Trophoblast cell (in vitro differentiated cells and primary cell): ENCODE data around the gene TBL1X.
A peak's percentile ranks its signal among the peaks of the same experiment; 100 is the strongest.

Source experiments
- DNase-seq, 2 donors: peaks; one replicate each; pipeline ENCODE4 v3.0.0-alpha.2; 2016
- H2AFZ ChIP-seq: 2 replicates; pipeline ENCODE4 v1.6.1; 2013; ENCODE audit warnings: low read length, moderate library complexity, mild to moderate bottlenecking; ENCODE audit not compliant: insufficient read depth, poor library complexity
- H2AK5ac ChIP-seq: 2 replicates; pipeline ENCODE4 v1.6.1; 2013; ENCODE audit warnings: mild to moderate bottlenecking, low read length
- H2BK120ac ChIP-seq: 2 replicates; pipeline ENCODE4 v1.6.1; 2013; ENCODE audit warnings: low read length, mild to moderate bottlenecking, moderate library complexity; ENCODE audit not compliant: insufficient read depth, poor library complexity
- H2BK12ac ChIP-seq: 2 replicates; pipeline ENCODE4 v1.6.1; 2013; ENCODE audit warnings: mild to moderate bottlenecking, low read length, moderate library complexity
- H2BK5ac ChIP-seq: 2 replicates; pipeline ENCODE4 v1.6.1; 2013; ENCODE audit warnings: low read length, low read depth, moderate library complexity, mild to moderate bottlenecking; ENCODE audit not compliant: poor library complexity
- H3K14ac ChIP-seq: 2 replicates; pipeline ENCODE4 v1.6.1; 2013; ENCODE audit warnings: mild to moderate bottlenecking, low read length
- H3K18ac ChIP-seq: 2 replicates; pipeline ENCODE4 v1.6.1; 2013; ENCODE audit warnings: mild to moderate bottlenecking, low read length
- H3K23ac ChIP-seq: 2 replicates; pipeline ENCODE4 v1.6.1; 2013; ENCODE audit warnings: low read length
- H3K27ac ChIP-seq: 2 replicates; pipeline ENCODE4 v1.5.1; 2013; ENCODE audit warnings: low read depth, mild to moderate bottlenecking, inconsistent platforms, low read length, moderate library complexity
- H3K27me3 ChIP-seq: 2 replicates; pipeline ENCODE4 v1.6.1; 2013; ENCODE audit warnings: inconsistent platforms, mild to moderate bottlenecking, low read length, moderate library complexity; ENCODE audit not compliant: insufficient read depth
- H3K36me3 ChIP-seq, 2 experiments: 1 replicate in 1 of 2; 2 replicates in 1 of 2; pipeline ENCODE4 v1.6.1; 2013; ENCODE audit warnings: low read length in 2 of 2, mild to moderate bottlenecking in 2 of 2, moderate library complexity in 1 of 2; ENCODE audit not compliant: insufficient read depth in 2 of 2, control insufficient read depth in 1 of 2
- H3K4ac ChIP-seq: 2 replicates; pipeline ENCODE4 v1.6.1; 2013; ENCODE audit warnings: low read depth, mild to moderate bottlenecking, low read length, moderate library complexity
- H3K4me1 ChIP-seq, 2 experiments: 1 replicate in 1 of 2; 2 replicates in 1 of 2; pipeline ENCODE4 v1.6.1; 2013; ENCODE audit warnings: low read length in 2 of 2, mild to moderate bottlenecking in 2 of 2, moderate library complexity in 1 of 2; ENCODE audit not compliant: insufficient read depth in 2 of 2, control insufficient read depth in 1 of 2
- H3K4me2 ChIP-seq: 2 replicates; pipeline ENCODE4 v1.6.1; 2013; ENCODE audit warnings: inconsistent platforms, mild to moderate bottlenecking, low read length, moderate library complexity
- H3K4me3 ChIP-seq: 2 replicates; pipeline ENCODE4 v1.5.1; 2013; ENCODE audit warnings: mild to moderate bottlenecking, low read depth, low read length, inconsistent platforms
- H3K79me1 ChIP-seq: one replicate; pipeline ENCODE4 v1.6.1; 2013; ENCODE audit warnings: low read length
- H3K79me2 ChIP-seq: 2 replicates; pipeline ENCODE4 v1.6.1; 2013; ENCODE audit warnings: low read length, mild to moderate bottlenecking; ENCODE audit not compliant: control insufficient read depth, insufficient read depth, poor library complexity
- H3K9ac ChIP-seq: 2 replicates; pipeline ENCODE4 v1.6.1; 2013; ENCODE audit warnings: mild to moderate bottlenecking, low read length
- H3K9me3 ChIP-seq: 2 replicates; pipeline ENCODE4 v1.6.1; 2013; ENCODE audit warnings: low read depth, mild to moderate bottlenecking, control low read depth, inconsistent platforms, low read length; ENCODE audit not compliant: insufficient read depth
- H4K12ac ChIP-seq: 2 replicates; pipeline ENCODE4 v1.6.1; 2013; ENCODE audit warnings: low read depth, mild to moderate bottlenecking, low read length, moderate library complexity
- H4K8ac ChIP-seq: 2 replicates; pipeline ENCODE4 v1.6.1; 2013; ENCODE audit warnings: low read depth, mild to moderate bottlenecking, low read length, moderate library complexity
- H4K91ac ChIP-seq: one replicate; pipeline ENCODE4 v1.6.1; 2013; ENCODE audit warnings: low read depth, mild to moderate bottlenecking, low read length, moderate library complexity
- WGBS: extraction: QIAGEN DNeasy Blood & Tissue Kit; methylation state at CpG from one replicate; pipeline ENCODE4 v1.1.7; 2013; ENCODE audit warnings: missing lambda C conversion rate; ENCODE audit not compliant: insufficient read length, insufficient coverage; ENCODE audit errors: extremely low coverage; 5-methylcytosine and 5-hydroxymethylcytosine counted together

Gene TBL1X

GRCh38 chrX:9476810-9477575 is 12.1 kb downstream of the TBL1X start:
- DNase-seq, result no peak
- Histone ChIP-seq H3K23ac (no peak overlapping the region), H2BK12ac (no peak overlapping the region), H2BK5ac (no peak overlapping the region), H3K4me3 (no peak overlapping the region), H3K79me2 (no peaks in the 10 kb centered on the region), H3K27me3 (no peaks in the 10 kb centered on the region), H3K18ac (no peak overlapping the region), H4K91ac (no peak overlapping the region), H3K9me3 (no peaks in the 10 kb centered on the region), H4K12ac (no peak overlapping the region), H3K79me1 (no peaks in the 10 kb centered on the region), H3K4me1 (peaks cover 0 to 3% of the 10 kb centered on the region in 2 experiments), H3K4me2 (no peak overlapping the region), H3K36me3 (no peaks in the 10 kb centered on the region), H3K27ac (no peak overlapping the region), H3K14ac (no peak overlapping the region), H2BK120ac (no peak overlapping the region), H2AK5ac (no peak overlapping the region), H4K8ac (no peak overlapping the region), H2AFZ (no peak overlapping the region), H3K4ac (no peak overlapping the region), H3K9ac (no peak overlapping the region)
- WGBS, result no CpG with 5 or more reads among the region's 3 CpGs

DNA sequence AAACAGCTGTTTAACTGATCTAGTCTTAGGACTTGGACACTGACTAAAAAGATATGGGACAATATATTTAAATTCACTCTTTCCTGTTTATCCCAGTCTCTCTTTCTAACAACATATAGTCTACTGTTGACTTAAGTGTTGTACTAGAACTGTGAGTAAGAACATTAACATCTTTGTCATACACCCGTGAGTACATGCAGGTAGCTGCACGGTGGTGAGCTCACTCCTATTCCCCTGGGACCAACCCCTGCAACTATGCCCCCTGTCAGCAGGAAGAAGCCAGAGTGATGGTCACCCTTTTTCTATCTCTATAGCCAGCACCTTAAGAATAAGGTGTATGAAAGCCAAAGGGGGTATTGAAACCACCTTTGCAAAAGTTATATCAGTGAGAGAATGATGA is 17.6 kb downstream of the TBL1X start:
- Histone ChIP-seq H3K9me3 (no peaks in the 10 kb centered on the region), H3K18ac (no peak overlapping the region), H3K4me3 (no peak overlapping the region), H3K27me3 (no peaks in the 10 kb centered on the region), H3K4ac (no peak overlapping the region), H3K79me1 (peaks cover 4% of the 10 kb centered on the region), H3K14ac (no peak overlapping the region), H4K12ac (no peak overlapping the region), H3K27ac (no peak overlapping the region), H3K36me3 (no peaks in the 10 kb centered on the region), H2BK12ac (no peak overlapping the region), H3K23ac (no peak overlapping the region), H3K4me1 (peaks cover 5 to 12% of the 10 kb centered on the region in 2 experiments), H3K79me2 (no peaks in the 10 kb centered on the region), H4K91ac (no peak overlapping the region), H3K4me2 (no peak overlapping the region), H2BK120ac (no peak overlapping the region), H4K8ac (no peak overlapping the region), H2BK5ac (no peak overlapping the region), H2AK5ac (no peak overlapping the region), H3K9ac (no peak overlapping the region), H2AFZ (no peak overlapping the region)
- WGBS, result no CpG with 5 or more reads among the region's 2 CpGs
- DNase-seq, result peak in 1 of 2 donors; percentile 46

DNA sequence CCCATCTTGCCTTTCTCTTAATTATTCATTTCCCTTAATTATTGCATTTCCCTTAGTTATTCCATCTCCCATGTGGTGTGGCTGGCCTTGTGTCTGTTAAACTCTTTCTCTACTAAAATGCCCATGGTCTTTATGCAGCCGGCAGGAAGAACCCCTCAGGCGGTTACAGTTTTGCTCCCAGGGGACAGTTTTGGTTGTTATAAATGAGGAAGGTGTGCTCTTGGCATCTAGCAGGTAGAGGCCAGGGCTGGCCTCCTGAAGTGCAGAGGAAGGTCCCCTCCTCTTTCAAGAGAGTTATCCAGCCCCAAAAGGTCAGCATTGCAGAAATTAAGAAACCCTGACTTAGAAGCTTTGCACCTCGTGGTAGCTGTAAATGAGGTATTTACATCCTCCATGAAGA is 18.0 kb downstream of the TBL1X start:
- WGBS, result no CpG with 5 or more reads among the region's 3 CpGs
- H2AFZ ChIP-seq, result no peak overlapping the region
- H4K8ac ChIP-seq, result no peak overlapping the region

GRCh38 chrX:9483376-9483775 is 18.5 kb downstream of the TBL1X start:
- H2AK5ac ChIP-seq, result no peak overlapping the region
- H4K91ac ChIP-seq, result no peak overlapping the region
- H3K4me3 ChIP-seq, result no peak overlapping the region
- peaks cover 5 to 9% of the 10 kb centered on the region in 2 experiments for H3K4me1 ChIP-seq
- H3K4ac ChIP-seq, result no peak overlapping the region
- H3K79me2 ChIP-seq, result no peaks in the 10 kb centered on the region
- H2BK12ac ChIP-seq, result no peak overlapping the region
- H4K12ac ChIP-seq, result no peak overlapping the region
- no peak overlapping the region for H3K14ac ChIP-seq
- no peaks in the 10 kb centered on the region for H3K36me3 ChIP-seq
- H4K8ac ChIP-seq, result no peak overlapping the region
- H3K23ac ChIP-seq, result no peak overlapping the region
- no CpG with 5 or more reads among the region's 6 CpGs for WGBS
- no peak overlapping the region for H2AFZ ChIP-seq
- H3K4me2 ChIP-seq, result no peak overlapping the region
- H3K27me3 ChIP-seq, result no peaks in the 10 kb centered on the region
- H3K18ac ChIP-seq, result no peak overlapping the region
- peaks cover 4% of the 10 kb centered on the region for H3K79me1 ChIP-seq
- H2BK5ac ChIP-seq, result no peak overlapping the region
- H3K27ac ChIP-seq, result no peak overlapping the region
- H3K9ac ChIP-seq, result no peak overlapping the region
- no peak overlapping the region for H2BK120ac ChIP-seq
- no peak for DNase-seq
- no peaks in the 10 kb centered on the region for H3K9me3 ChIP-seq

More for the DNA sequence above, 18.0 kb downstream of the TBL1X start:
- Histone ChIP-seq H4K12ac (no peak overlapping the region), H3K4ac (no peak overlapping the region), H2BK12ac (no peak overlapping the region), H3K9ac (no peak overlapping the region), H3K4me3 (no peak overlapping the region), H2AK5ac (no peak overlapping the region), H3K4me1 (peaks cover 5 to 12% of the 10 kb centered on the region in 2 experiments), H3K27me3 (no peaks in the 10 kb centered on the region), H2BK120ac (no peak overlapping the region), H3K23ac (no peak overlapping the region), H3K18ac (no peak overlapping the region), H3K9me3 (no peaks in the 10 kb centered on the region), H3K79me1 (peaks cover 4% of the 10 kb centered on the region), H2BK5ac (no peak overlapping the region), H3K79me2 (no peaks in the 10 kb centered on the region), H3K4me2 (no peak overlapping the region), H3K36me3 (no peaks in the 10 kb centered on the region), H4K91ac (no peak overlapping the region), H3K27ac (no peak overlapping the region), H3K14ac (no peak overlapping the region)
- DNase-seq, result no peak
